ENCODE data around the gene KCNJ18.
"Not testable (repeated sequence)": the region's sequence is repeated elsewhere in the genome, so short reads cannot be mapped to it uniquely, and the experiment has no call there.

The KCNJ18 gene

GRCh38 chr17:21691883-21692703 is at the start of gene KCNJ18:
Gene KCNJ18, plus strand, starts transcription at chr17:21692523. Its CDS starts 10,264 bp downstream, at chr17:21702787.
- DNase-seq: not testable (repeated sequence)

DNA sequence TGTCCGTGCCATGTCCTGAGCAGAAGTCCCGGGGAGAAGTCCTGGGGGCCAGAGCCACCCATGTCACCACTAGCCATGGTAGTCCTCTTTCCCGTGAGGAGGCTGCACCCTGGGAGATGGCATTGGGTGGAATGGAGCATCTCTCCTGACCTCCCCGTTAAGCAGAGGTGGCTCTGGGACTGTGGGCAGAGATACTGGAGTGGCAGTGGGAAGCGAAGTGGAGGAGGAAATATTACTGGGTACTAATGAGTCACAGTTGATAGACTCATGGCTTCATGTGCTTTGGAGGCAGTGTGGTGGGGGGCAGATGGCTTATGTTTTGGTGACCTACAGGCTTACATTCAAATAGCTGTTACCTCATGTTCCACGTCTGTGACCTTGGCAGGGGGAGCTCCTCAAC is 44.2 kb upstream of the KCNJ18 start:
- not testable (repeated sequence) for DNase-seq

DNA sequence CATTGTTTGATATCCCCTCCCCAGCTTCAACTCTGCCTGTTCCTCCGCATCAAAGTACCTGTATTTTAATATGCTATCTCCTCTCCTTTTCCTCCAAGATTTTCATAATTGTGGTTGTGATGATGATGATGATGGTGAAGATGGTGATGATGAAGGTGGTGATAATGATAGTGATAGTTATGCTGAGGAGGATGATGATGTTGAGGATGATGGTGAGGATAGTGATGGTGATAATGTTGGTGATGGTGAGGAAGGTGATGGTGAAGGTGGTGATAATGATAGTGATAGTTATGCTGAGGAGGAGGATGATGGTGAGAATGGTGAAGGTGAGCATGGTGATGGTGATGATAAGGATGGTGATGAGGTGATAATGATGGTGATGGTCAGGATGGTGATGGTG is 42.3 kb upstream of the KCNJ18 start:
- DNase-seq: not testable (repeated sequence)

GRCh38 chr17:21652049-21652448 is 40.3 kb upstream of the KCNJ18 start:
- not testable (repeated sequence) for DNase-seq

- DNase-seq: not testable (repeated sequence)
Observed at GRCh38 chr17:21653211-21653610, 39.1 kb upstream of the KCNJ18 start.

DNA sequence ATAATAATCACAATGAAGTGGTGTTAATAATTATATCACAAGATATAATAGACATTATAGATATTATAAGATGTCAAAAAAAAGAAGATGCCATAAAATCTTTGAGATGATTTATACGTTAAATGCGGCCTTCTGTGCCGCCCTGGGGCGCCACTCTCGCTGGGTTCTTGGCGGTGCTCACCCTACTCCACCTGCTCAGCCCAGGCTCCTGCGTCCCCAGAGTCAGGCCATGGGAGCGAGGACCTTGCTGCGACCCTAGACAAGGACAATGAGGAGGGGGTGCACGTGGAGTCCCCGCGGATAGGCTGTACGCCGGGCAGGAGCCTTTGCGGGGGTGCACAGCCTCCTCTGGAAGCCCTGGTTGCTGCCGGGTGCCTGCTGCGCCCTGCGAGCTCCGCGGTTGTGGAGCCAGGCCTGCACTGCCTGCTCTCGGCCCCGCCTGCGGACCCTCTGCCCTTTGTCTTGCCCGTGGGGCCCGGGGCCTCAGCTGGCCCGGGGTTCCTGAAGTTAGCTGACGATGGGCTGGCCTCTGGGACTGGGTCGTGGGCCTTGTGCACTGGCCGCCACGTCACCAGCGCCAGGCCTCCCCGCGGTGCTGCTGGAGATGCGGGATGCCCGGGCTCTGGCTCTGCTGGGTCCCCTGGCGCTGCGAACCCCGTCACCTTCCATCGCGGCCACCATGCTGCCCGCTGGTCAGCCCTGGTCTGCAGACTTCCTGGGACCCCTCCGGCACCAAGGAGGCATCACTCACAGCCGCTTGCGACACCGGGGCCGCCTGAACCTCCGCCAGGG is 35.6 kb upstream of the KCNJ18 start:
- not testable (repeated sequence) for DNase-seq

- not testable (repeated sequence) for DNase-seq
Observed at GRCh38 chr17:21659635-21660034, 32.7 kb upstream of the KCNJ18 start.

GRCh38 chr17:21661455-21661854 is 30.9 kb upstream of the KCNJ18 start:
- DNase-seq: not testable (repeated sequence)

GRCh38 chr17:21663166-21663565 is 29.2 kb upstream of the KCNJ18 start:
- not testable (repeated sequence) for DNase-seq

DNA sequence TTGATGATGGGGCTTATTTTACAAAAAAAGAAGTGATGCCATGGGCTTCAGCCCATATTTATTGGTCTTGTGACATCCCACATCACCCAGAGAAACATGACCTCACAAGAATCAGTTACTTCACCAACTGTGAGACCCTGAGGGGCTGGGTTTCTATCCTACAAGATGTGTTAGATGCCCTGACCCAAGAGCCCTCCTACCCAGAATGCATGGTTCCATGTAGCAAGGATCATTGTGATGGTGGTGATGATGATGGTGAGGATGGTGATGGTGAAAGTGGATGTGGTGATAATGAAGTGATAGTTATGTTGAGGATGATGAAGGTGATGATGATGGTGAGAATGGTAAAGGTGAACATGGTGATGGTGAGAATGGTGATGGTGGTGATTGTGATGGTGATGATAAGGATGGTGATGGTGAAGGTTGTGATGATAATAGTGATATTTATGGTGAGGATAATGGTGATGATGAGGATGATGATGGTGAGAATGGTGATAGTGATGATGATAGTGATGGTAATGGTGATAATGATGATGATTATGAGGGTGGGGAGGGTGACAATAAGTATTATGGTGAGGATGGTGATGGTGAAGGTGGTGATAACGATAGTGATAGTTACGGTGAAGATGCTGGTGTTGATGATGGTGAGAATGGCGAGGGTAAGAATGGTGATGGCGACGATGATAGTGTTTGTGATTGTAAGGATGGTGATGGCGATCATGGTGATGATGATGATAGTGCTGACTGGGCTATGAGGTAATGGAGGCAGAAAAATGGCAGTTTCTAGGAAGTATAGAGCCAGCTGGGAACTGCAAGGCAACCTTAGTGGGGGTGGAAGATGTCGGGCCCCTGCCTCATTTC is 28.5 kb upstream of the KCNJ18 start:
- not testable (repeated sequence) for DNase-seq

DNA sequence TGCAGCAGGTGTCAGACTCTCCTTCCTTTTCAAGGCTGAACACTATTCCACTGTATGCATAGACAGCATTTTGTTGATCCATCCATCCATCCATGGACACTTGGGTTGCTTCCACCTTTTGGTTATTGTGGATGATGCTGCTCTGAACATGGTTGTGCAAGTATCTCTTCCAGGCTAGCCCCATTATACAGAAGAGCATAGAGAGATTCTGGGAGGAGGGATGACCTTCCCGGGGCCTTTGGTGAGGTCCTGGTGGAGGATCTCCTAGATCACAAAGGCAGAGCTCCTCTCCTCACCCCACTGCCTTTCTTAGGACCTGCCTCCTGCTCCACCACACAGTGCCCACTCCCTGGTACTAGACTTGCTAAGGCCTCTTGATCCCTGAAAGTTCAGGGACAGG is 27.2 kb upstream of the KCNJ18 start:
- DNase-seq: not testable (repeated sequence)

DNA sequence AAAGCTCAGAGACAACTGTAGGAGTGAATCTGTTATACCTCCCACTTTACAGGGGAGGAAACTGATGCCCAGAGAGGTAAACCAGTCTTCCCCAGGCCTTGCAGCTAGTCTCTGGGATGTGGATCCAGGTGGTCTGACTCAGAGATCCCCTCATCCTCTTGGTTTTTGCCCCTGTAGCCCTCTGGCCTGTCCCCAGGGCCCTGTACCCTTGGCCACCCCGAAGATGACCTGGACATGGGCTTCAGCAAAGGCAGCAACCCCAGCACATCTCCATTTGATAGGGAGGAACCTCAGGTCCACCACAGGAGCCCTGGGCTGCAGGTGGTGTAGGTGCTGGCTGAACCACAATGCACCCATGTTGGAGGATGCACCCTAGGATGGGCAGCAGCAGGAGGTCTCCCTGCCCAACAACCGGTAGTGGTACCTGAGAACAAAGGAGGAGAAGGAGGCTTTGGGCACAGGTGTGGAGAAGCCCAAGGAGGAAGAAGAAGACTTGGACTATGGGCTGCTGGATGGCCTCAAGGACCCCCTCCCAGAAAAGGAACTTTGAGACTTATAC is 26.3 kb upstream of the KCNJ18 start:
- DNase-seq: not testable (repeated sequence)

- not testable (repeated sequence) for DNase-seq
Observed at GRCh38 chr17:21666711-21667412, 25.5 kb upstream of the KCNJ18 start.

- not testable (repeated sequence) for DNase-seq
Observed at GRCh38 chr17:21667413-21668117, 24.8 kb upstream of the KCNJ18 start.

GRCh38 chr17:21668118-21668488 is 24.2 kb upstream of the KCNJ18 start:
- not testable (repeated sequence) for DNase-seq

DNA sequence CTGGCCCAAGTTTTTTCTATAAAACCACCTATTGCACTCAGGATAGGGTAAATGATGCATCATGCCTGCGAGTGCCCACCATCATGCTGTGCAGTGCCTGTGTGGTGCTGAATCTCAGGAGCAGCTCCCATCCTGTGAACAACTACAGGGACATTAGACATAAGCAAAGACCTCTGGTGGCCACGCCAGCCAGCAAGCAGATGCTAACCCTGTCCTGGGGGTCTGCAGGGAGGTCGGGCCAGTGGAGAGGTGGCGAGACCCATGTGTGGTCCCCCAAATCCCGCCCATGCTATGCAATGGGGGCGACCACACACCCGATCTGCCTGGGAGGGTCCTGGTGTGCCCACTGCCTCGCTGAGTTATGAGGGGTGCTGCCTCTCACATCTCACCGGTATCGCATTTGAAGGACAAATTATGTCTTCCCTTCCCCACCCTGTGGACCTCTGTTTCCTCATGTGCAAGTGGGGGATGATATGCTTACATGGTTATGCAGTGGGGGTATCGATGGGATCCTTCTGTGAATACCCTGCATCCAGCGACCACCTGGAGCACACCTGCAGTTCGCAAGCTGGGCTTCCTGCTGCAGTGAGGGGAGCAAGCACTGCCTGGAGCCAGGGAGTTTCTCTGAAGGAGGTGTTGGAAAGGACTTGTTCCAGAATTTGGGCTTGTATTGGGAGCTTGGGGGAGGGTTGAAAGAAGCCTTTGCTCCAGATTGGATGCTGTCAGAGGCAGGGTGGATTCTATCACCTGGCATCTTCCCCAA is 23.4 kb upstream of the KCNJ18 start:
- DNase-seq: not testable (repeated sequence)

DNA sequence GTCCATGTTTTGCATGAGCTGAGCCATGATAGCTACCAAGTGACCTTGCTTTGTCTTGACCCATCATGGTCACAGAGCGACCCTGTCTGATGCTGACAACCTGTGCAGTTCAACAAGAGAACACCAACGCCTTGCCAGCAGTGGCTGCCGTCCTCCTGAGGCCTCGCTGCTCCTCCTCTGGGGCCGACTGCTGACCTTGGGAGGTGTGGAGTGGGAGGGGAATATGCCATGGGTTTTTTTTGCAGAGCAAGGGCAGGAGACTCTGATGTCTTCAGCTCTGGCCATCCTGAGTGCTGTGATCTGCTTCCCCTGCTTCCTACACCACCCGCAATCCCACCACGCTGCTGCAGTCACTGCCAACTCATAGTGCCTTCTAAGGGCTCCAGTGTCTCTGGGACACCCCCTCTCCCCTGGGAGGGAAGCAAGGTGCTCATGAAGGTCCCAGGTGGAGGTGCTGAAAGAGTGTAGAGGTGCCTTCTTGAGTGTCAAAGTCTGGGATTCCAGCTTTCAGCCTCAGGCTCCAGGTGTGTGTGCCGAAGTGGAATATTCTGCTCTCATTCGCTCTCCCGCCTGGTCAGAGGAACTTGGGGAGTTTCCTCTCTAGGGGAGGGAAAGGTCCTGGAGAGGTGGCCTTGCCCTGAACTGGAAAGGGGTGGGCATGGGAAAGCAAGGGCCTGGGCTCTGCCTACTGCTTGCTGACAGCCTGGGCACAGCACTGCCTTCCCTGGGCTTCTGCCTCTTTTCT is 22.5 kb upstream of the KCNJ18 start:
- not testable (repeated sequence) for DNase-seq

DNA sequence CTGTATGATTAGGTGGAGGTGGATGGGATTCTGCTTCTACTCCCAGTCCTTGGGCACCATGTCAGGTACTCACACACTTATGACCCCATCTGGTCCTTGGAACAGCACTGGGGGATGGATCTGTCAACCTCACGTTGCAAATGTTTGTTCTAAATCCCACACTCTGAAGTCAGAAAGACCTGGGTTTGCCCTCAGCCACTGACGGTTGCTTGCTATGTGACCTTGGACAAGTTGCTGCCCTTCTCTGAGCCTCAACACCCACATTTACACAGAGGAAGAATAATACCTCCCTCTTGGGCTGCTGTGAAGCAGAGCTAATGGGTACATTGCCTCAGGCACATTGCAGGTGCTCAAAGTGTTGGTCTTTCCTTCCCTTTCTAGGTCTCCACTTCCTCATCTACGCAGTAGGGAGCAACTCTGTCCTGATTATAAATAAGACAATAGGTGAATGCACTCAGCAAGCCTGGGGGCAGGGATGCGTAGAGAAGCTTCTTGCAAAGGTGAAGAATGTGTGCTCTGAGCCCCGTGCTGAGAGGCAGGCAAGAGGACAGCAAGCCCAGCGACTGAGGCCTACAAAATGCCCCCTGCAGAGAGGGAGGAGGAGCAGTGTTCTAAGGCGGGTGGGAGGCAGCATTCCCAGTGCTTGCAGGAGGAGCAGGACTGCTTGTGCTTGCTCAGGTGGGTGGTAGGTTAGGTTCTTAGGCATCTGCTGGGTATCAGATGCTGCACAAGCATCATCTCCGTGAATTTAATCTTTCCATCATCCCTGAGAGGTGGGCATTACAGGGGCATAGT is 21.8 kb upstream of the KCNJ18 start:
- not testable (repeated sequence) for DNase-seq

- not testable (repeated sequence) for DNase-seq
Observed at GRCh38 chr17:21671437-21671836, 20.9 kb upstream of the KCNJ18 start.
